GM20000 (cell line): Measurements from ENCODE around the gene C1orf232.

Experiments used
- DNase-seq: peaks from one replicate; pipeline ENCODE4 v3.0.0; 2012; ENCODE audit warnings: low spot score
- CTCF ChIP-seq: IDR thresholded peaks from 2 replicates; pipeline ENCODE4 v1.5.1; 2012; ENCODE audit warnings: mild to moderate bottlenecking, control low read depth; ENCODE audit errors: extremely low read depth, missing control alignments

The C1orf232 gene

GRCh38 chr1:26132834-26133167, 36.0 kb downstream of the C1orf232 start:
- no peak for DNase-seq
- TF ChIP-seq CTCF: no peak

- DNase-seq: no peak
- no peak for TF ChIP-seq CTCF
These were observed 36.5 kb downstream of the C1orf232 start for GRCh38 chr1:26132128-26132833.

GRCh38 chr1:26130695-26131094, 38.1 kb downstream of the C1orf232 start:
- no peak for DNase-seq

GRCh38 chr1:26129778-26130177, 39.0 kb downstream of the C1orf232 start:
- DNase-seq: no peak
- no peak for TF ChIP-seq CTCF

More at GRCh38 chr1:26130695-26131094, 38.1 kb downstream of the C1orf232 start:
- TF ChIP-seq CTCF: no peak

- no peak for DNase-seq
- TF ChIP-seq CTCF: no peak
These were observed 41.3 kb downstream of the C1orf232 start for GRCh38 chr1:26127235-26128163.

- TF ChIP-seq CTCF: no peak
These were observed 42.3 kb downstream of the C1orf232 start for GRCh38 chr1:26126321-26127084.

More at GRCh38 chr1:26126321-26127084, 42.3 kb downstream of the C1orf232 start:
- DNase-seq: peak; percentile 75
